ENCODE results near the gene DRD4. TPM values are rescaled to one million over a fixed set of nuclear protein-coding genes. Genes with fewer than 3 reads are reported as not detected.

DRD4 gene
- total and polyA plus RNA-seq, 2 of the 8 experiments (the other 6 are each of a cell fraction or from before 2014, with no cell fraction given) = 3.4 to 4.9 TPM

DNA sequence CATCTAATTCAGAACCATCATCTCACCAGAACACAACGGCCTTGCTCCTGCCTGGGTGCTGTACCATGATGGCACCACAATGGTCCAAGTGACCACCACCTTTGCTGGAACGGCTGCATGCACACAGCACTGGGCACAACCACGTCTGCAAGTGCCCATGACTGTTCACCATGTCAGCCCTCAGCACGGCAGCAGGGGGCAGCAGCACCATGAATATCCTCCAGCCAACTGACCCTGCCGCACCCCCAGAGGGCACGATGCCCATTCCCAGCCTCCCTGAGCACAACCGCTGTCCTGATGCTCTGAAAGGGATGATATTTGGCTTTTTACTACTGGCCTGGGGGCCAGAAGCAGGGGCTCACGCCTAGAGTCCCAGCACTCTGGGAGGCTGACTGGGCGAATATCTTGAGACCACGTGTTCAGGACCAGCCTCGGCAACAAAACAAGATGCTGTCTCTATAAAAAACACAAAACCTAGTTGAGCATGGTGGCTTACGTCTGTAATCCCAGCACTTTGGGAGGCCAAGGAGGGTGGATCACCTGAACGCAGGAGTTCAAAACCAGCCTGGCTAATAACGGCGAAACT lies 25.7 kb downstream of the DRD4 start:
- DNase-seq (ENCODE audit: low read depth in 1 of 2, low spot score in 2 of 2) = peak in 1 of 2 experiments; percentile 83
- Histone ChIP-seq H2BK120ac (replicated peaks; ENCODE audit: low read depth, low read length) (no peak overlapping the region), H4K5ac (ENCODE audit: insufficient read length, low read depth, low read length) (no peak overlapping the region), H2BK12ac (ENCODE audit: low read depth, low read length) (no peak overlapping the region), H3K4me3 (ENCODE audit: extremely low read depth in 1 of 4, insufficient read depth in 2 of 4, low read depth in 3 of 4, low read length in 4 of 4) (no peak overlapping the region), H3K23me2 (ENCODE audit: low read depth, low read length) (no peaks in the 10 kb centered on the region), H3K79me1 (ENCODE audit: low read depth, low read length) (no peaks in the 10 kb centered on the region; the same call in none of the 2 replicates), H4K20me1 (replicated peaks in 1 of 2; ENCODE audit: control insufficient read depth in 1 of 2, insufficient read depth in 2 of 2, low read length in 2 of 2) (peaks cover 5 to 8% of the 10 kb centered on the region in 2 experiments), H3K27me3 (replicated peaks in 1 of 4; ENCODE audit: control insufficient read depth in 3 of 4, extremely low read depth in 1 of 4, insufficient read depth in 3 of 4, low read length in 3 of 4) (no peaks in the 10 kb centered on the region), H3K4me1 (replicated peaks in 1 of 4; ENCODE audit: control insufficient read depth in 3 of 4, insufficient read depth in 4 of 4, low read length in 3 of 4) (no peaks in the 10 kb centered on the region), H3K4me2 (ENCODE audit: insufficient read depth in 1 of 2, low read depth in 2 of 2, low read length in 2 of 2) (no peak overlapping the region), H3K79me2 (ENCODE audit: control insufficient read depth in 1 of 2, insufficient read depth in 2 of 2, low read length in 2 of 2) (no peaks in the 10 kb centered on the region; a peak in 1 of 4 replicates), H3K18ac (ENCODE audit: extremely low read depth, low read length) (no peak overlapping the region), H3K36me3 (ENCODE audit: control insufficient read depth in 2 of 4, insufficient read depth in 4 of 4, low read length in 3 of 4) (peaks cover 2 to 22% (median 6%) of the 10 kb centered on the region in 4 experiments; a peak in 5 of 8 replicates), H3K14ac (ENCODE audit: insufficient read length) (no peak overlapping the region), H2BK20ac (ENCODE audit: low read length) (no peak overlapping the region), H4K91ac (replicated peaks; ENCODE audit: insufficient read length, low read length) (no peak overlapping the region), H3K23ac (ENCODE audit: insufficient read length) (no peak overlapping the region), H2BK5ac (ENCODE audit: low read depth, low read length) (no peak overlapping the region), H3K4ac (replicated peaks; ENCODE audit: insufficient read length, low read depth, low read length) (no peak overlapping the region), H3K27ac (ENCODE audit: low read depth, low read length) (no peak overlapping the region), H4K8ac (ENCODE audit: extremely low read depth, insufficient read depth, low read length) (no peak overlapping the region), H3K9ac (replicated peaks in 1 of 4; ENCODE audit: extremely low read depth in 1 of 4, low read depth in 3 of 4, low read length in 3 of 4) (no peak overlapping the region), H3K9me3 (ENCODE audit: insufficient read depth in 2 of 2, low read depth in 1 of 2, low read length in 1 of 2) (peaks cover 0 to 4% of the 10 kb centered on the region in 2 experiments; a peak in 1 of 4 replicates), H2BK15ac (ENCODE audit: low read length) (no peak overlapping the region), H2AK5ac (ENCODE audit: low read depth, low read length) (no peak overlapping the region), H2AFZ (ENCODE audit: low read length) (no peak overlapping the region), H3K56ac (replicated peaks; ENCODE audit: insufficient read length, low read depth, low read length) (no peak overlapping the region)
- ChIA-PET POLR2A (ENCODE audit: partially characterized antibody) (interaction anchor here (1.5 kb wide), 1 partner anchor 103 kb away, joined by 3 read pairs; no protein-coding TSS in a partner anchor), CTCF (ENCODE audit: partially characterized antibody) (interaction anchor here (0.6 to 4.1 kb wide), 20 partner anchors 10 to 112 kb away, joined by 3 to 24 read pairs (median 3); partner anchors contain the start of gene SCT)
- 85% methylated on average over 15 of the region's 15 CpGs; no CpG with 5 or more reads in 1 of the 2 experiments for WGBS, 2 experiments (ENCODE audit: extremely low coverage in 1 of 2, insufficient coverage in 1 of 2, insufficient read length in 1 of 2, insufficient replicate concordance in 2 of 2, low coverage in 1 of 2, low lambda C conversion rate in 2 of 2, missing lambda C conversion rate in 1 of 2)
- peak; percentile 62 for FAIRE-seq
- 0 out of 2 replicates have a peak, but pooled peaks have one; percentile 20 for TF ChIP-seq YY1 (IDR thresholded peaks at IDR 0.05; ENCODE audit: low read depth, low read length)
- TF ChIP-seq BRCA1 (IDR thresholded peaks at IDR 0.05; ENCODE audit: low read depth, low read length) = no peak
- peak; percentile 72; the same call in 1 of the 2 replicates for TF ChIP-seq GABPA (IDR thresholded peaks at IDR 0.05; ENCODE audit: borderline replicate concordance, insufficient read depth, low read length)
- no peak for TF ChIP-seq CBX8 (IDR thresholded peaks at IDR 0.05; ENCODE audit: borderline replicate concordance, low read depth, low read length)
- no peak for TF ChIP-seq RFX5 (IDR thresholded peaks at IDR 0.05; ENCODE audit: borderline replicate concordance, low read depth, low read length)
- no peak for TF ChIP-seq NANOG (IDR thresholded peaks at IDR 0.05; ENCODE audit: insufficient read depth, low read depth, low read length, poor library complexity, severe bottlenecking)
- peak; percentile 87 to 90 for TF ChIP-seq RAD21 (IDR thresholded peaks at IDR 0.05 in 1 of 2, conservative IDR thresholded peaks at IDR 0.05 in 1 of 2; ENCODE audit: low read depth in 2 of 2, low read length in 2 of 2)
- peak; percentile 93 to 96 (median 94) for TF ChIP-seq CTCF (IDR thresholded peaks at IDR 0.05; ENCODE audit: control extremely low read depth in 1 of 3, insufficient read depth in 1 of 3, low read depth in 1 of 3, low read length in 3 of 3)
- no peak for TF ChIP-seq SUZ12 (IDR thresholded peaks at IDR 0.05; ENCODE audit: low read length)

All from H1 (cell line).